ENCODE data around the gene ACTR5.

- TF ChIP-seq EZH2phosphoT487 (IDR thresholded peaks at IDR 0.05; ENCODE audit: borderline replicate concordance, low read depth): no peak
- no peak for TF ChIP-seq CTCF (IDR thresholded peaks at IDR 0.05)
- no peak for TF ChIP-seq NFIC (IDR thresholded peaks at IDR 0.05; ENCODE audit: borderline replicate concordance)
- TF ChIP-seq REST (IDR thresholded peaks at IDR 0.05; ENCODE audit: low read depth, low read length): no peak
- no peak for TF ChIP-seq TAF1 (IDR thresholded peaks at IDR 0.05; ENCODE audit: borderline replicate concordance, low read depth, low read length)
- TF ChIP-seq YY1 (IDR thresholded peaks at IDR 0.05; ENCODE audit: low read depth): no peak
- no peak for TF ChIP-seq USF2 (IDR thresholded peaks at IDR 0.05; ENCODE audit: borderline replicate concordance, low read depth, low read length)
- TF ChIP-seq EP300 (IDR thresholded peaks at IDR 0.05; ENCODE audit: borderline replicate concordance in 1 of 2, low read depth in 1 of 2, low read length in 1 of 2): no peak
- no peak for TF ChIP-seq POLR2AphosphoS5 (IDR thresholded peaks at IDR 0.05; ENCODE audit: low read depth, low read length)
- no peak for TF ChIP-seq FOSL2 (IDR thresholded peaks at IDR 0.05; ENCODE audit: borderline replicate concordance, low read depth)
- TF ChIP-seq MAX (IDR thresholded peaks at IDR 0.05; ENCODE audit: low read depth): no peak
- no peak for TF ChIP-seq SMC3 (IDR thresholded peaks at IDR 0.05; ENCODE audit: low read depth, low read length)
- TF ChIP-seq CHD2 (IDR thresholded peaks at IDR 0.05; ENCODE audit: low read length, partially characterized antibody): no peak
- no peak for TF ChIP-seq RAD21 (IDR thresholded peaks at IDR 0.05; ENCODE audit: low read length)
Observed at GRCh38 chr20:38760978-38761377, 12.7 kb downstream of the ACTR5 start.

All from SK-N-SH (cell line).